NCI-H146 treated with DMSO at 0.1 percent for 48 hours (cell line): ENCODE data around the gene CDH4.

Experiments
- DNase-seq: peaks from one replicate; lab custom pipeline; 2025; ENCODE audit not compliant: unreplicated experiment; lab: John Stamatoyannopoulos, UW

CDH4 gene

GRCh38 chr20:61697666-61698597 is 445.9 kb downstream of the CDH4 start:
- no peak for DNase-seq

- no peak for DNase-seq
Measured at GRCh38 chr20:61698598-61699494, 446.8 kb downstream of the CDH4 start.

- DNase-seq = no peak
Measured at GRCh38 chr20:61699495-61700374, 447.7 kb downstream of the CDH4 start.

- no peak for DNase-seq
Measured at GRCh38 chr20:61700595-61701140, 448.6 kb downstream of the CDH4 start.

- no peak for DNase-seq
Measured at GRCh38 chr20:61701401-61701800, 449.3 kb downstream of the CDH4 start.

- no peak for DNase-seq
Measured at GRCh38 chr20:61701802-61702201, 449.7 kb downstream of the CDH4 start.

GRCh38 chr20:61702246-61702645 is 450.2 kb downstream of the CDH4 start:
- no peak for DNase-seq

GRCh38 chr20:61704661-61705060 is 452.6 kb downstream of the CDH4 start:
- DNase-seq = no peak

- no peak for DNase-seq
Measured at GRCh38 chr20:61705386-61706258, 453.6 kb downstream of the CDH4 start.

- no peak for DNase-seq
Measured at GRCh38 chr20:61706259-61706961, 454.3 kb downstream of the CDH4 start.

GRCh38 chr20:61708891-61709290 is 456.8 kb downstream of the CDH4 start:
- DNase-seq = no peak

GRCh38 chr20:61710108-61710507 is 458.0 kb downstream of the CDH4 start:
- no peak for DNase-seq

- no peak for DNase-seq
Measured at GRCh38 chr20:61712688-61713087, 460.6 kb downstream of the CDH4 start.

GRCh38 chr20:61718361-61719005 is 466.4 kb downstream of the CDH4 start:
- no peak for DNase-seq

- DNase-seq = no peak
Measured at GRCh38 chr20:61719691-61720347, 467.8 kb downstream of the CDH4 start.

GRCh38 chr20:61720348-61720696 is 468.3 kb downstream of the CDH4 start:
- no peak for DNase-seq

- DNase-seq = no peak
Measured at GRCh38 chr20:61722146-61722678, 470.2 kb downstream of the CDH4 start.
